Smooth muscle cell (in vitro differentiated cells): ENCODE data around the gene TENT5C. TPM values are rescaled to one million over a fixed set of nuclear protein-coding genes. Genes with fewer than 3 reads are reported as not detected.
A peak's percentile ranks its signal among the peaks of the same experiment; 100 is the strongest.

Source experiments
- DNase-seq: peaks from one replicate; lab custom pipeline; 2025; ENCODE audit not compliant: unreplicated experiment; lab: John Stamatoyannopoulos, UW
- H2AFZ ChIP-seq: fragments of 200-600 bp; sonication (generic); 2 replicates; pipeline ENCODE4 v1.6.0; 2016; ENCODE audit warnings: antibody characterized with exemption, low read depth, mild to moderate bottlenecking
- H3F3A ChIP-seq: fragments of 200-600 bp; sonication (generic); 2 replicates; pipeline ENCODE4 v1.6.0; 2017; ENCODE audit warnings: antibody characterized with exemption, low read depth
- H3K27ac ChIP-seq: fragments of 200-600 bp; sonication (generic); 2 replicates; pipeline ENCODE4 v1.5.1; 2016; ENCODE audit warnings: low read depth, mild to moderate bottlenecking
- H3K27me3 ChIP-seq: fragments of 200-600 bp; sonication (generic); 2 replicates; pipeline ENCODE4 v1.6.1; 2016; ENCODE audit warnings: low read depth, mild to moderate bottlenecking
- H3K36me3 ChIP-seq: fragments of 200-600 bp; sonication (generic); 2 replicates; pipeline ENCODE4 v1.5.1; 2016; ENCODE audit warnings: low read depth
- H3K4me1 ChIP-seq: fragments of 200-600 bp; sonication (generic); 2 replicates; pipeline ENCODE4 v1.5.1; 2016; ENCODE audit warnings: low read depth
- H3K4me2 ChIP-seq: fragments of 200-600 bp; sonication (generic); 2 replicates; pipeline ENCODE4 v1.6.0; 2016; ENCODE audit warnings: mild to moderate bottlenecking
- H3K4me3 ChIP-seq: fragments of 200-600 bp; sonication (generic); 2 replicates; pipeline ENCODE4 v1.5.1; 2016; ENCODE audit warnings: mild to moderate bottlenecking
- H3K79me2 ChIP-seq: fragments of 200-600 bp; sonication (generic); 2 replicates; pipeline ENCODE4 v1.6.0; 2016; ENCODE audit warnings: low read depth, mild to moderate bottlenecking
- H3K9ac ChIP-seq: fragments of 200-600 bp; sonication (generic); 2 replicates; pipeline ENCODE4 v1.6.0; 2016; ENCODE audit warnings: low read depth
- H3K9me3 ChIP-seq: fragments of 200-600 bp; sonication (generic); replicated peaks from 2 replicates; pipeline ENCODE4 v1.5.1; 2016; ENCODE audit warnings: low read depth
- H4K20me1 ChIP-seq: fragments of 200-600 bp; sonication (generic); 2 replicates; pipeline ENCODE4 v1.6.0; 2016; ENCODE audit warnings: low read depth
- WGBS: methylation state at CpG from one replicate; pipeline ENCODE4 v1.1.7; 2016; ENCODE audit warnings: low lambda C conversion rate; 5-methylcytosine and 5-hydroxymethylcytosine counted together
- polyA plus RNA-seq: library from polyadenylated mRNA; unstranded; fragments of >200 nt; fragmentation: Nextera tagmentation; extraction: Ambion mirVana; gene quantifications from 2 replicates; pipeline ENCODE4 v1.2.1, GENCODE V29; 2016
- total RNA-seq: library from RNA; depleted of rRNA; stranded (reverse); fragments of >200 nt; gene quantifications from 2 replicates; pipeline ENCODE4 v1.2.3, GENCODE V29; 2014
- TF ChIP-seq, protein P1 (sequence below): fragments of 200-600 bp; sonication (generic); IDR thresholded peaks from 2 replicates; pipeline ENCODE4 v1.5.1; 2017; ENCODE audit warnings: borderline replicate concordance, mild to moderate bottlenecking, antibody characterized with exemption; ENCODE audit not compliant: insufficient read depth, poor library complexity, severe bottlenecking

Gene TENT5C
- total and polyA plus RNA-seq, 2 experiments from 2014 or later: 5.3 to 5.7 TPM

DNA sequence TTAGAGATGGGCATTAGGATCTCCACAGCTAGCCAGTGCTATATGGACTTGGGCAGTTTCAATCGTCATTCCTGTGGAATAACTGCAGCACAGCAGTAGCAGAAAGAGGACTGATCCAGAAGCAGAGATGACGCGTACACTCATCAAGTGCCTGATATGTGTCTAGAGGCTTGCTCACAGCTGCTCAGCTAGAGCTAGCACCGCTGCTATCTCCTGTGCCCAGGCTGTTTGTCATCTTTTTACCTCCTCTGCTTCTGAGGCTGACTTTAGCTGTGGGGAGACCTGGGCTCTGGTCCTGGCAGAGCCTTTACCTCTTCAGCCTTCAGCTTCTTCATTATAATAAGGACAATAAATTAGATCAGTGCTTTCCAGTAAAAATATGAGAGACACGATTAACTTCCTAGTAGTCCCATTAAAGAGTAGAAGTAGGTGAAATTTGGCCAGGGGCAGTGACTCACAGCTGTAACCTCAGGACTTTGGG lies 5.3 kb downstream of the TENT5C start:
- Histone ChIP-seq H3F3A (peaks cover 27% of the 10 kb centered on the region), H3K9me3 (no peaks in the 10 kb centered on the region), H3K9ac (no peak overlapping the region), H3K4me3 (no peak overlapping the region), H3K27ac (peak overlapping the region; percentile 95), H3K36me3 (no peaks in the 10 kb centered on the region), H3K4me1 (peaks cover 21% of the 10 kb centered on the region), H4K20me1 (peaks cover 19% of the 10 kb centered on the region), H3K4me2 (peak overlapping the region; percentile 81), H2AFZ (no peak overlapping the region), H3K79me2 (peaks cover 17% of the 10 kb centered on the region), H3K27me3 (no peaks in the 10 kb centered on the region)
- no peak for DNase-seq
- TF ChIP-seq, protein P1, sequence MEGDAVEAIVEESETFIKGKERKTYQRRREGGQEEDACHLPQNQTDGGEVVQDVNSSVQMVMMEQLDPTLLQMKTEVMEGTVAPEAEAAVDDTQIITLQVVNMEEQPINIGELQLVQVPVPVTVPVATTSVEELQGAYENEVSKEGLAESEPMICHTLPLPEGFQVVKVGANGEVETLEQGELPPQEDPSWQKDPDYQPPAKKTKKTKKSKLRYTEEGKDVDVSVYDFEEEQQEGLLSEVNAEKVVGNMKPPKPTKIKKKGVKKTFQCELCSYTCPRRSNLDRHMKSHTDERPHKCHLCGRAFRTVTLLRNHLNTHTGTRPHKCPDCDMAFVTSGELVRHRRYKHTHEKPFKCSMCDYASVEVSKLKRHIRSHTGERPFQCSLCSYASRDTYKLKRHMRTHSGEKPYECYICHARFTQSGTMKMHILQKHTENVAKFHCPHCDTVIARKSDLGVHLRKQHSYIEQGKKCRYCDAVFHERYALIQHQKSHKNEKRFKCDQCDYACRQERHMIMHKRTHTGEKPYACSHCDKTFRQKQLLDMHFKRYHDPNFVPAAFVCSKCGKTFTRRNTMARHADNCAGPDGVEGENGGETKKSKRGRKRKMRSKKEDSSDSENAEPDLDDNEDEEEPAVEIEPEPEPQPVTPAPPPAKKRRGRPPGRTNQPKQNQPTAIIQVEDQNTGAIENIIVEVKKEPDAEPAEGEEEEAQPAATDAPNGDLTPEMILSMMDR: no peak
- WGBS: 44% methylated on average over 5 of the region's 5 CpGs

DNA sequence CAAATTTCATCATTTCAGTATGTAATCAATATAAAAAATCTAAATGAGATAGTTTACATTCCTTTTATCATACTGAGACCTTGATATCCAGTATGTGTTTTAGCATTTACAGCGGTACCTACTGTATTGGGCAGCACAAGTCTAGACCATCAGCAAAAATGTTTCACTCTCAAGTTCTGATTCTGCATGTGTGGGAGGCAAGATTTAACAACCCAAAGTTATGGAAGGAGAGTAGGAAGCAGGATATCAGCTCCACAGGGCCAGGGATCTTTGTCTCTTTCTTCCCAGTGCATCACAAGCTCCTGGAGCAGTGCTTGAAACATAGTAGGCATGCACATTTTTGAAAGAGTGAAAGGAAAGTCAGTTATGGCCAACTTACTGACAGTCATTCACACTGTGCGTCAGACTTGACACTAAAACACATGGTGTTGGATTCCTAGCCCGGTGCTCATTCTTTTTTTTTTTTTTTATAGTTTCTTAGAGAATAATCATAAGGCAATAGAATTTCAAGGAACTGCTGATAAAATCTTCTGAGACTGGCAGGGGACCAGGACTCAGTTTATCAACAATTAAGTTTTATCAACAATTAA lies 6.1 kb downstream of the TENT5C start:
- Histone ChIP-seq H3K9me3 (no peaks in the 10 kb centered on the region), H3K27me3 (no peaks in the 10 kb centered on the region), H3K79me2 (peaks cover 23% of the 10 kb centered on the region), H3F3A (peaks cover 27% of the 10 kb centered on the region), H3K4me2 (peak overlapping the region; percentile 81), H3K4me3 (no peak overlapping the region), H3K36me3 (no peaks in the 10 kb centered on the region), H3K4me1 (peaks cover 18% of the 10 kb centered on the region), H2AFZ (no peak overlapping the region), H3K27ac (peak overlapping the region; percentile 95), H3K9ac (no peak overlapping the region), H4K20me1 (peaks cover 15% of the 10 kb centered on the region)
- TF ChIP-seq, protein P1: no peak
- 42% methylated on average over 3 of the region's 3 CpGs for WGBS
- DNase-seq: no peak

DNA sequence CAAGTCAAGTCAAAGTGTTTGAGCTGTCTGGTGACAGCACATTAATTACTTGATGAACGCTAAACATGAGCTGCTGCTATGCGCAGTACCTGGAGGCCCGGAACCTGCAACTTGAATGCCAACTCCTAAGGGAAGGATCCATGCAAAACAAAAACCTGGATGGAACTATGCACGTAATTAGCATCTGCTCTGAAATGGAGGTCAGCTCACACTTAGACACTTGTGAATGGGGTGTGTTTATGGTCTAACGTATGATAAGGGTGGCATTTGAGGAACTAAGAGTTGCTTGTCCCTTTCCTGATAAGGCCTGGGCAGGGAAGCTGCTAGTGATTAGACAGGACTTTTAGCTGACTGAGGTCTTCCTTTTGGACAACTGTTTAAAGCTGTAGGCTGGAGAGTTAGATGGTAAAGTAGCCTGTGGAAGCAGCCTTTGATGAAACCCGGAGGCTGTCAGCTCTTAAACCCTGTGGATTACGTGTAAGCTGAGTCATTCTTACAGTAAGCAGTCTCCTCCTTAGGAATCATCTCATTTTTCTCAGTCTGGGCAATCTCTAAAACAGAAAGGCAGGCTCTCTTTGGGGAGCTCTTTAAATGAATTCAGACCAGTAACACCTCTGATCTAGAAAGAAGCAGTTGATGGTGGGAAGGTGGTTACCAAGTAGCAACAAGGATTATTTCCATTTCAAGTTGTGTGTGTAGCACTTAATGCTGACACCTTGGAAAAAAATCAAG lies 6.8 kb downstream of the TENT5C start:
- H3K27me3 ChIP-seq: no peaks in the 10 kb centered on the region
- H2AFZ ChIP-seq: no peak overlapping the region
- H3F3A ChIP-seq: peaks cover 27% of the 10 kb centered on the region
- H3K79me2 ChIP-seq: peaks cover 30% of the 10 kb centered on the region
- H3K27ac ChIP-seq: peak overlapping the region; percentile 95
- 31% methylated on average over 7 of the region's 7 CpGs for WGBS
- no peak overlapping the region for H3K4me3 ChIP-seq
- TF ChIP-seq, protein P1: no peak
- peak overlapping the region; percentile 81 for H3K4me2 ChIP-seq
- no peak for DNase-seq
- no peaks in the 10 kb centered on the region for H3K36me3 ChIP-seq
- H3K9ac ChIP-seq: peak overlapping the region; percentile 67
- peaks cover 20% of the 10 kb centered on the region for H4K20me1 ChIP-seq
- H3K4me1 ChIP-seq: peaks cover 11% of the 10 kb centered on the region
- no peaks in the 10 kb centered on the region for H3K9me3 ChIP-seq
